Omental fat pad (tissue), 4 donors: ENCODE measurements around the gene PIPOX. TPM values are rescaled to one million over a fixed set of nuclear protein-coding genes. Genes with fewer than 3 reads are reported as not detected.
"Not testable (repeated sequence)": the region's sequence is repeated elsewhere in the genome, so short reads cannot be mapped to it uniquely, and the experiment has no call there.

Experiments used
- ATAC-seq: fragments of 150-250 bp; one replicate; pipeline ENCODE4 v1.9.1; 2016; ENCODE audit warnings: mild to moderate bottlenecking, moderate library complexity; ENCODE audit not compliant: low FRiP score
- DNase-seq: peaks from one replicate; pipeline ENCODE4 v3.0.0-alpha.2; 2019; ENCODE audit warnings: low spot score
- CTCF ChIP-seq, 3 donors: fragments of 450-650 bp; IDR thresholded peaks; one replicate each; pipeline ENCODE4 v1.5.1; 2016 to 2017; ENCODE audit warnings: antibody characterized with exemption in 3 of 3, mild to moderate bottlenecking in 3 of 3, moderate library complexity in 2 of 3
- total RNA-seq, 4 donors: library from RNA; depleted of rRNA; stranded (reverse); fragments of >200 nt; gene quantifications; one replicate each; pipeline ENCODE4 v1.1.0, GENCODE V29; 2016

Gene PIPOX
- total RNA-seq, 4 donors from 2014 or later, result 0.82 to 4.9 (median 1.6) TPM

DNA sequence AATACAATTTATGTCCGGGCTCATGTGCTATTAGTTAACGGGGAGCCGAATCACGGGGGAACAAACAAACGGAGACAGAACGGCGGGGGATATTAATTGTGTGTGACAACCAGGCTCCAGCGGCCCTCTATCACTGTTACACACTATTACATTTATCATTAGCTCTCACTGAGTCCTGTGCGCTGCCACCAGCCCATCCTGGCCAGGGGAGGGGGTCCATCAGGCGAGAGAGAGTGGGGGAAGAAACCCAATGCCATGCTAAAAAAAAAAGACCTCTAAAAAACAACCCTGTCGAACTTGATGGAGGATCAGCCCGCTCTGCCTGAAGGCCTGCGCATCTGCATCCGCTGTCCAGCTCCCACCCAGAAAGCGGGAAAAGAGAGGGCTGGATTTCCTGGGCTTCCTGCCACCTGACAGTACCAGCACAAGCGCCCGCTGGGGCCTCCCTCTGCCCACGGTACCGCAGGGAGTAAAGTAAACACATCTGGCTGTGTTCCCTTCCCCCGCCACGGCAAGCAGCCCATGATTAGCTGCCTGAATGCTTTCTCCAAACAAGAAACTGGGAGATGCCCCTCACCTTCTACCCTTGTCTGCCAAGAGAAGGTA is 41.7 kb downstream of the PIPOX start:
- DNase-seq, result no peak
- no peak for TF ChIP-seq CTCF (IDR thresholded peaks at IDR 0.05)
- no peak for ATAC-seq

DNA sequence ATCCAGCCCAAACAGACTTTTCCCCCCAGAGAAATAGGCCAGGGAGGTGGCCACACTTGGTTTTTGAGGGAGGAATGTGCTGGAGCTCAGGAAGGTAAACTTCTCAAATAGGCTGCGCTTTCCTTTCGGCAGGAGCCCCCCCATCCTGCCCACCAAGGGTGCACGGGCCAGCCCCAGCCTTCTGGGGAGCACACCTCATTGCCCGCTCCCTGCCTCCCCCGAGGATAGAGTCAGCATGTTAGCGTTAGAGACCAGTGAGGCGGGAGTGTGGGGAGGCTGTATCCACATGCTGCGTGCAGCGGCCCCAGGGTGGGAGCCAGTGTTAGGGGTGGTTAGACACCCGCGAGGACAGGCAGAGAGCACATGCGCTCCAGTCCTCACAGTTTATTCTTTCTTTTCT is 42.3 kb downstream of the PIPOX start:
- ATAC-seq (no peak), DNase-seq (no peak)
- TF ChIP-seq CTCF (IDR thresholded peaks at IDR 0.05), result no peak

DNA sequence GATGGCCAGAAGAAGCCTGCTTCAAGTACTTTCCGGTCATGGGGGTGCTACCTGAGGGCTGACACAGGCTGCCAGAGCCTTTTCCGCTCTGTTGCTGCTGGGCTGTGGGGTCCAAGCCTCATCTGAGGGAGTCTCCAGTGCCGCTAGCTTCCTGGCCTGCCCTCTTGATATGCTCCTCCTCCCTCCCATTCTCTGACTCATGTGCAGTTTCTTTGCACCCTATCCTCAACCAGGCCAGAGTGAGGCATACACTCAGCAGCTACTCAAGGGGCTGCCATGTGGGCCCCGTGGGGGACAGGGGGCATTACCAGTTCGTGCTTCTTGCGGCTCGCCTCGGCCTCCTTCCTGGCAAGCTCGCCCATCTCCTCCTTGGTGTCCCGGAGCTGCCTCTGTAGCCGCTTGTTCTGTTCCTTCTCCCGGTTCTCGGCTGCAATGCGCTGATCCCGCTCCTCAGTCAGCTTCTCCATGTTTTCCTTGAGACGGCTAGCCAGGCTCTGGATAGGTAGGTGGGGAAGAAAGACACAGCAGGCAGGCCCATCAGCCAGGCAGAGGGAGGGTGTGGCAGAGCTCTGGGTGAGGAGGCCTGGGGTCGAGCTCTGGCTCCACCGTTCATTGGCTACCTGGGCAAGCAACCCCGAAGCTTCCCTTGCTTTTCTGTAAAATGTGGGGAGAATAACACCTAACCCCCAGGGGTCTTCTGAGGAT is 43.8 kb downstream of the PIPOX start:
- no peak for TF ChIP-seq CTCF (IDR thresholded peaks at IDR 0.05)
- no peak for ATAC-seq
- no peak for DNase-seq

DNA sequence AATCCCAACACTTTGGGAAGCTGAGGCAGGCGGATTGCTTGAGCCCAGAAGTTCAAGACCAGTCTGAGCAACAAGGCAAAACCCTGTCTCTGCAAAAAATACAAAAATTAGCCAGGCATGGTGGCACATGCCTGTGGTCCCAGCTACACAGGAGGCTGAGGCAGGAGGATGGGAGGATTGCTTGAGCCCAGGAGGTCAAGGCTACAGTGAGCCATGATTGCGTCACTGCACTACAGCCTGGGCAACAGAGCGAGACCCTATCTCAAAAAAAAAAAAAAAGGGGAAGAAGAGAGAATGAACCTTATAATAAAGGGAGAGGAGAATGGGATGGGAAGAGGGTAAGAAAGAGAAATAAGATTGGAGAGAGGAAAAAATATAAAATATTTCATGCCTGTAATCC is 45.8 kb downstream of the PIPOX start:
- not testable (repeated sequence) for ATAC-seq, DNase-seq

- TF ChIP-seq CTCF (IDR thresholded peaks at IDR 0.05), result no peak
Measured at GRCh38 chr17:29089601-29090044, 46.7 kb downstream of the PIPOX start.

GRCh38 chr17:29090108-29090507 is 47.2 kb downstream of the PIPOX start:
- DNase-seq (no peak), ATAC-seq (no peak)
- TF ChIP-seq CTCF (IDR thresholded peaks at IDR 0.05), result no peak

More at GRCh38 chr17:29089601-29090044, 46.7 kb downstream of the PIPOX start:
- ATAC-seq (no peak), DNase-seq (no peak)

- ATAC-seq, result no peak
- DNase-seq, result no peak
- TF ChIP-seq CTCF (IDR thresholded peaks at IDR 0.05), result no peak
Measured at GRCh38 chr17:29090750-29091605, 48.0 kb downstream of the PIPOX start.
